Endometrium (tissue), 2 donors: ENCODE measurements around the gene GAGE12F.
"Not testable (repeated sequence)": the region's sequence is repeated elsewhere in the genome, so short reads cannot be mapped to it uniquely, and the experiment has no call there.

Experiments used
- FAIRE-seq: peaks from 2 replicates; lab custom pipeline; 2012; peaks lifted over from hg19 to GRCh38; lab: Jason Lieb, UNC
- donor health status: control.
- donor health status: control.

Gene GAGE12F, protein sequence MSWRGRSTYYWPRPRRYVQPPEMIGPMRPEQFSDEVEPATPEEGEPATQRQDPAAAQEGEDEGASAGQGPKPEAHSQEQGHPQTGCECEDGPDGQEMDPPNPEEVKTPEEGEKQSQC

DNA sequence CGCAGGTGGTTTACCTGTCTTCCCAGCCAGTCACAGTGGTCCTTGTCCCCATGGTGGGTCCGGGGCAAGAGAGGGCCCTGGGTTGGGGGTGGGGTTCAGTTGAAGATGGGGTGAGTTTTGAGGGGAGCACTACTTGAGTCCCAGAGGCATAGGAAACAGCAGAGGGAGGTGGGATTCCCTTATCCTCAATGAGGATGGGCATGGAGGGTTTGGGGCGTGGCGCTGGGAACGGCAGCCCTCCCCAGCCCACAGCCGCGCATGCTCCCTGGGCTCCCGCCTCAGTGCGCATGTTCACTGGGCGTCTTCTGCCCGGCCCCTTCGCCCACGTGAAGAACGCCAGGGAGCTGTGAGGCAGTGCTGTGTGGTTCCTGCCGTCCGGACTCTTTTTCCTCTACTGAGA, at the start of gene GAGE12F:
Gene GAGE12F, plus strand, starts transcription at position 301 of the 400 bp plus-strand sequence. CDS start 1,155 bp downstream, outside the sequence.
- not testable (repeated sequence) for FAIRE-seq

DNA sequence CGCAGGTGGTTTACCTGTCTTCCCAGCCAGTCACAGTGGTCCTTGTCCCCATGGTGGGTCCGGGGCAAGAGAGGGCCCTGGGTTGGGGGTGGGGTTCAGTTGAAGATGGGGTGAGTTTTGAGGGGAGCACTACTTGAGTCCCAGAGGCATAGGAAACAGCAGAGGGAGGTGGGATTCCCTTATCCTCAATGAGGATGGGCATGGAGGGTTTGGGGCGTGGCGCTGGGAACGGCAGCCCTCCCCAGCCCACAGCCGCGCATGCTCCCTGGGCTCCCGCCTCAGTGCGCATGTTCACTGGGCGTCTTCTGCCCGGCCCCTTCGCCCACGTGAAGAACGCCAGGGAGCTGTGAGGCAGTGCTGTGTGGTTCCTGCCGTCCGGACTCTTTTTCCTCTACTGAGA, 28.8 kb upstream of the GAGE12F start, which contains the start of gene GAGE12C:
Gene GAGE12C, plus strand, starts transcription at position 301 of the 400 bp plus-strand sequence. CDS start 1,155 bp downstream, outside the sequence.
- FAIRE-seq: not testable (repeated sequence)

DNA sequence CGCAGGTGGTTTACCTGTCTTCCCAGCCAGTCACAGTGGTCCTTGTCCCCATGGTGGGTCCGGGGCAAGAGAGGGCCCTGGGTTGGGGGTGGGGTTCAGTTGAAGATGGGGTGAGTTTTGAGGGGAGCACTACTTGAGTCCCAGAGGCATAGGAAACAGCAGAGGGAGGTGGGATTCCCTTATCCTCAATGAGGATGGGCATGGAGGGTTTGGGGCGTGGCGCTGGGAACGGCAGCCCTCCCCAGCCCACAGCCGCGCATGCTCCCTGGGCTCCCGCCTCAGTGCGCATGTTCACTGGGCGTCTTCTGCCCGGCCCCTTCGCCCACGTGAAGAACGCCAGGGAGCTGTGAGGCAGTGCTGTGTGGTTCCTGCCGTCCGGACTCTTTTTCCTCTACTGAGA, 19.2 kb upstream of the GAGE12F start, which contains the start of gene GAGE12D:
Gene GAGE12D, plus strand, starts transcription at position 301 of the 400 bp plus-strand sequence. CDS start 1,155 bp downstream, outside the sequence.
- FAIRE-seq: not testable (repeated sequence)

DNA sequence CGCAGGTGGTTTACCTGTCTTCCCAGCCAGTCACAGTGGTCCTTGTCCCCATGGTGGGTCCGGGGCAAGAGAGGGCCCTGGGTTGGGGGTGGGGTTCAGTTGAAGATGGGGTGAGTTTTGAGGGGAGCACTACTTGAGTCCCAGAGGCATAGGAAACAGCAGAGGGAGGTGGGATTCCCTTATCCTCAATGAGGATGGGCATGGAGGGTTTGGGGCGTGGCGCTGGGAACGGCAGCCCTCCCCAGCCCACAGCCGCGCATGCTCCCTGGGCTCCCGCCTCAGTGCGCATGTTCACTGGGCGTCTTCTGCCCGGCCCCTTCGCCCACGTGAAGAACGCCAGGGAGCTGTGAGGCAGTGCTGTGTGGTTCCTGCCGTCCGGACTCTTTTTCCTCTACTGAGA, 9.7 kb upstream of the GAGE12F start, which contains the start of gene GAGE12E:
Gene GAGE12E, plus strand, starts transcription at position 301 of the 400 bp plus-strand sequence. CDS start 1,155 bp downstream, outside the sequence.
- not testable (repeated sequence) for FAIRE-seq

DNA sequence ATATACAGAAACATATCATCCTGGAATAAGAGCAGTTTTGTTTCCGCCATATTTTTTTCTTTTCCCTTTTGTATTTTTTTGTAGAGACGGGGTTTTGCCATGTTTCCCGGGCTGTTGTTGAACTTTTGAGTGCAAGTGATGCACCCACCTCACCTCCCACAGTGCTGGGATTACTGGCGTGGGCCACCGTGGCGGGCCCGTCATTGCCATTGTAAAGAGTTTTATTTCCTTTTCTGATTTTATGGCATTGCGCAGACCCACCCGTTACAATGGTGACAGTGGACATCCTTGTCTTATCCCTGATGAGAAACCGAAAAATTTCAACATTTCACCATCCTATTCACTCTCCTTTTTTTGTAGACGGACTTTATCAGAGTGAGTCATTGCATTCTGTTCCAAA, 8.1 kb downstream of the GAGE12F start:
- not testable (repeated sequence) for FAIRE-seq

DNA sequence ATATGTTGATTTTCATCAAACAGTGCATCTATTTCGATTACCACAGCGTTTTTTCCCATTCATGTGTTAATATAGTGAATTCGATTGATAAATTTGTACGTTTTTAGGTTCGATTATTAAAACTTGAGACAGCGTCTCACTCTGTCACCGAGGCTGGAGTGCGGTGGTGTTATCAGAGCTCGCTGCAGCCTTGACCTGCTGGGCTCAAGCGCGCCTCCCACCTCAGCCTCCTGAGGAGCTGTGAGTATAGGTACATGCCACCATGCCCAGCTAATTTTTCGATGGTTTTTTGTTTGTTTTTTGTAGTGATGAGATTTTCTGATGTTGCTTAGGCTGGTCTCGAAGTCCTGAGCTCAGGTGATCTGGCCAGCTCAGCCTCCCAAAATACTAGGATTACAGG, 8.5 kb downstream of the GAGE12F start:
- FAIRE-seq: not testable (repeated sequence)

DNA sequence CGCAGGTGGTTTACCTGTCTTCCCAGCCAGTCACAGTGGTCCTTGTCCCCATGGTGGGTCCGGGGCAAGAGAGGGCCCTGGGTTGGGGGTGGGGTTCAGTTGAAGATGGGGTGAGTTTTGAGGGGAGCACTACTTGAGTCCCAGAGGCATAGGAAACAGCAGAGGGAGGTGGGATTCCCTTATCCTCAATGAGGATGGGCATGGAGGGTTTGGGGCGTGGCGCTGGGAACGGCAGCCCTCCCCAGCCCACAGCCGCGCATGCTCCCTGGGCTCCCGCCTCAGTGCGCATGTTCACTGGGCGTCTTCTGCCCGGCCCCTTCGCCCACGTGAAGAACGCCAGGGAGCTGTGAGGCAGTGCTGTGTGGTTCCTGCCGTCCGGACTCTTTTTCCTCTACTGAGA, 9.5 kb downstream of the GAGE12F start, which contains the start of gene GAGE12G:
Gene GAGE12G, plus strand, starts transcription at position 301 of the 400 bp plus-strand sequence. CDS start 1,155 bp downstream, outside the sequence.
- not testable (repeated sequence) for FAIRE-seq

DNA sequence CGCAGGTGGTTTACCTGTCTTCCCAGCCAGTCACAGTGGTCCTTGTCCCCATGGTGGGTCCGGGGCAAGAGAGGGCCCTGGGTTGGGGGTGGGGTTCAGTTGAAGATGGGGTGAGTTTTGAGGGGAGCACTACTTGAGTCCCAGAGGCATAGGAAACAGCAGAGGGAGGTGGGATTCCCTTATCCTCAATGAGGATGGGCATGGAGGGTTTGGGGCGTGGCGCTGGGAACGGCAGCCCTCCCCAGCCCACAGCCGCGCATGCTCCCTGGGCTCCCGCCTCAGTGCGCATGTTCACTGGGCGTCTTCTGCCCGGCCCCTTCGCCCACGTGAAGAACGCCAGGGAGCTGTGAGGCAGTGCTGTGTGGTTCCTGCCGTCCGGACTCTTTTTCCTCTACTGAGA, 19.0 kb downstream of the GAGE12F start, which contains the start of gene GAGE12H:
Gene GAGE12H, plus strand, starts transcription at position 301 of the 400 bp plus-strand sequence. CDS start 1,155 bp downstream, outside the sequence.
- not testable (repeated sequence) for FAIRE-seq

DNA sequence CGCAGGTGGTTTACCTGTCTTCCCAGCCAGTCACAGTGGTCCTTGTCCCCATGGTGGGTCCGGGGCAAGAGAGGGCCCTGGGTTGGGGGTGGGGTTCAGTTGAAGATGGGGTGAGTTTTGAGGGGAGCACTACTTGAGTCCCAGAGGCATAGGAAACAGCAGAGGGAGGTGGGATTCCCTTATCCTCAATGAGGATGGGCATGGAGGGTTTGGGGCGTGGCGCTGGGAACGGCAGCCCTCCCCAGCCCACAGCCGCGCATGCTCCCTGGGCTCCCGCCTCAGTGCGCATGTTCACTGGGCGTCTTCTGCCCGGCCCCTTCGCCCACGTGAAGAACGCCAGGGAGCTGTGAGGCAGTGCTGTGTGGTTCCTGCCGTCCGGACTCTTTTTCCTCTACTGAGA, 28.6 kb downstream of the GAGE12F start, which contains the start of gene GAGE2A:
Gene GAGE2A, plus strand, starts transcription at position 301 of the 400 bp plus-strand sequence. CDS start 1,155 bp downstream, outside the sequence.
- not testable (repeated sequence) for FAIRE-seq

DNA sequence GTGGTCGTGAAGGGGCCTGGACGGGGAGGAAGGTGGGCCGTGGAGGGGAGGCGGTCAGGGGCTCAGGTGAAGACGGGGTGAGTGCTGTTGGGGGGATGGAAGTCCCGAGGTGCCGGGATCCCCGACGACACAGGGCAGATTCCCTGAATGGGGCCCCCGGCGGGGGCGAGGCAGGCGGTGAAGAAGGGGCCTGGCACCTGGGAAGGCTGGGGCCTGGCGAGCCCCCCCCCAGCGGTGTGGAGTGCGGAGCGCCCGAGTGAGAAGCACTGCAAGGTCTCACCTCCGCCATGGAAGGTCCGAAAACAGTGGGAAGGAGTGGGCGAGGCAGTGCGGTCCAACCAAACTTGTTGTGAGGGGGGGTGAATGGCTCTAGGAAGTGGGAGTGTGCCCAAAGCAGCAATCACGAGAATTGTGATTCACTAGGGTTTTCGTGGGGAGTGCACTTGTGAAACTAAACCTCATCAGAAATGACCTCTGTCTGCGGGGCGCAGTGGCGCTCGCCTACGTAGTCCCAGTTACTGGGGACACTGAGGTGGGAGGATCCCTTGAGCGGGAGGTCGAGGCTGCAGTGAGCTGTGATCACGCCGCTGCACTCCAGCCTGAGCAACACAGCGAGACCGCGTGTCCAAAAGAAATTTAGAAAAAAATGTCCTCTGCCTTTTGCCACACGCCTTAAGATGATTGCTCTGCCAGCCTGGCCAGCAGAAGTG, 29.3 kb downstream of the GAGE12F start:
- FAIRE-seq: not testable (repeated sequence)

DNA sequence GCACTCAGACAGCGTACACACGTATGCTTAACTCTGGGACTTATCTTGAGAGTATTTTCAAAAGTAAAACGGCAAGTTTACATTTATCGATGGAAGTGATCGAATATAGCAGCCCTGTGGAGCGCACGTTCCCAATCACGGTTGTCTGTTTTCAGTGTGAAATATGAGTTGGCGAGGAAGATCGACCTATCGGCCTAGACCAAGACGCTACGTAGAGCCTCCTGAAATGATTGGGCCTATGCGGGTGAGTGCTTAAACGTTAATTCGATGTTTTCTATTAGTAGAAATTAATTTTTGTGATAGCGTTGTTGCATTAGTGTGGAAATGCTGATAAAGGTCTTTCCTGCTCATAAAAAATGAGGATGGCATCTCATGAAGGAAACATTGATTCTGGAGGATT, 29.8 kb downstream of the GAGE12F start:
- FAIRE-seq: not testable (repeated sequence)

DNA sequence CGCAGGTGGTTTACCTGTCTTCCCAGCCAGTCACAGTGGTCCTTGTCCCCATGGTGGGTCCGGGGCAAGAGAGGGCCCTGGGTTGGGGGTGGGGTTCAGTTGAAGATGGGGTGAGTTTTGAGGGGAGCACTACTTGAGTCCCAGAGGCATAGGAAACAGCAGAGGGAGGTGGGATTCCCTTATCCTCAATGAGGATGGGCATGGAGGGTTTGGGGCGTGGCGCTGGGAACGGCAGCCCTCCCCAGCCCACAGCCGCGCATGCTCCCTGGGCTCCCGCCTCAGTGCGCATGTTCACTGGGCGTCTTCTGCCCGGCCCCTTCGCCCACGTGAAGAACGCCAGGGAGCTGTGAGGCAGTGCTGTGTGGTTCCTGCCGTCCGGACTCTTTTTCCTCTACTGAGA, 38.1 kb downstream of the GAGE12F start, which contains the start of gene GAGE1:
Gene GAGE1, plus strand, starts transcription at position 301 of the 400 bp plus-strand sequence. CDS start 1,155 bp downstream, outside the sequence.
- not testable (repeated sequence) for FAIRE-seq

DNA sequence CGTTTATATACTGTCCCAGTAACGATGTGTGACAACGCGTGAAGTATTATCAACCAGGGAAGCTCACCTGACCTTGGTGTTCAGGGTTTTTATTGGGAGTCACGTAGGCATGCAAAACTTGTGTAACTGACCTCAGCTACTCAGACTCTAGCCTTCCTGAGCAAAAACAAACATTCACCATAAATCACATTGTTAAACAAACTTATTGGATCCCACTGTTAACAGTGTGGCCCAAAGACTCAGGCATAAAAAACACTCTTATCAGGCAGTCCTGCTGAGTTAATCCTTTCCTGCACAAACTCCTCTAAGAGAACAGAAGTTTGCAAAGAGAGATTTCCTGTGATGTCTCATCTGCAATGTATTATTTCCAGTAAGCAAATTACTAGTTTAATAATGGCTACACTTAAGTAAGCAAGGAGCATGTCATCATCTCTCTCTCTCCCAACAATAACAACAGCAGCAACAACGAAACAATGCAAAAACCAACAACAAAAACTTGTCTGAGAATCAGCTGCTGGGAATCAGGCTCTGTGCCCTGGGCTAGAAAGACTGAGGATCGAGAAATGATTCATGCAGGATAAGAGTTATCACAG, 50.2 kb downstream of the GAGE12F start:
- FAIRE-seq: no peak
